ENCODE results near the gene RXRA.

The RXRA gene

GRCh38 chr9:134442486-134443173 is 116.4 kb downstream of the RXRA start:
- Histone ChIP-seq H3K4me3 (ENCODE audit: low read depth in 1 of 2, low read length in 2 of 2) (no peak overlapping the region), H3K4me1 (ENCODE audit: insufficient read depth, low read length) (peaks cover 6% of the 10 kb centered on the region), H3K9ac (ENCODE audit: low read depth, low read length) (no peak overlapping the region), H4K20me1 (ENCODE audit: insufficient read depth, low read length) (peaks cover 6% of the 10 kb centered on the region), H3K4me2 (ENCODE audit: insufficient read depth, low read length) (no peak overlapping the region), H3K27me3 (ENCODE audit: insufficient read depth, low read length, poor library complexity) (no peaks in the 10 kb centered on the region), H3K79me2 (ENCODE audit: insufficient read depth, low read length) (no peaks in the 10 kb centered on the region), H3K36me3 (ENCODE audit: insufficient read depth, low read length) (no peaks in the 10 kb centered on the region), H3K9me3 (ENCODE audit: insufficient read depth, low read length, severe bottlenecking) (no peaks in the 10 kb centered on the region), H2AFZ (ENCODE audit: low read depth, low read length) (no peak overlapping the region), H3K27ac (ENCODE audit: low read length) (no peak overlapping the region)
- no peak for TF ChIP-seq EZH2 (IDR thresholded peaks at IDR 0.05; ENCODE audit: borderline replicate concordance, low read depth, low read length, severe bottlenecking)
- TF ChIP-seq, protein P1, sequence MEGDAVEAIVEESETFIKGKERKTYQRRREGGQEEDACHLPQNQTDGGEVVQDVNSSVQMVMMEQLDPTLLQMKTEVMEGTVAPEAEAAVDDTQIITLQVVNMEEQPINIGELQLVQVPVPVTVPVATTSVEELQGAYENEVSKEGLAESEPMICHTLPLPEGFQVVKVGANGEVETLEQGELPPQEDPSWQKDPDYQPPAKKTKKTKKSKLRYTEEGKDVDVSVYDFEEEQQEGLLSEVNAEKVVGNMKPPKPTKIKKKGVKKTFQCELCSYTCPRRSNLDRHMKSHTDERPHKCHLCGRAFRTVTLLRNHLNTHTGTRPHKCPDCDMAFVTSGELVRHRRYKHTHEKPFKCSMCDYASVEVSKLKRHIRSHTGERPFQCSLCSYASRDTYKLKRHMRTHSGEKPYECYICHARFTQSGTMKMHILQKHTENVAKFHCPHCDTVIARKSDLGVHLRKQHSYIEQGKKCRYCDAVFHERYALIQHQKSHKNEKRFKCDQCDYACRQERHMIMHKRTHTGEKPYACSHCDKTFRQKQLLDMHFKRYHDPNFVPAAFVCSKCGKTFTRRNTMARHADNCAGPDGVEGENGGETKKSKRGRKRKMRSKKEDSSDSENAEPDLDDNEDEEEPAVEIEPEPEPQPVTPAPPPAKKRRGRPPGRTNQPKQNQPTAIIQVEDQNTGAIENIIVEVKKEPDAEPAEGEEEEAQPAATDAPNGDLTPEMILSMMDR (IDR thresholded peaks at IDR 0.05; ENCODE audit: borderline replicate concordance, extremely low read depth, low read length, poor library complexity, severe bottlenecking): no peak
- ATAC-seq (ENCODE audit: insufficient read depth, low read depth) (no peak), DNase-seq (no peak)

DNA sequence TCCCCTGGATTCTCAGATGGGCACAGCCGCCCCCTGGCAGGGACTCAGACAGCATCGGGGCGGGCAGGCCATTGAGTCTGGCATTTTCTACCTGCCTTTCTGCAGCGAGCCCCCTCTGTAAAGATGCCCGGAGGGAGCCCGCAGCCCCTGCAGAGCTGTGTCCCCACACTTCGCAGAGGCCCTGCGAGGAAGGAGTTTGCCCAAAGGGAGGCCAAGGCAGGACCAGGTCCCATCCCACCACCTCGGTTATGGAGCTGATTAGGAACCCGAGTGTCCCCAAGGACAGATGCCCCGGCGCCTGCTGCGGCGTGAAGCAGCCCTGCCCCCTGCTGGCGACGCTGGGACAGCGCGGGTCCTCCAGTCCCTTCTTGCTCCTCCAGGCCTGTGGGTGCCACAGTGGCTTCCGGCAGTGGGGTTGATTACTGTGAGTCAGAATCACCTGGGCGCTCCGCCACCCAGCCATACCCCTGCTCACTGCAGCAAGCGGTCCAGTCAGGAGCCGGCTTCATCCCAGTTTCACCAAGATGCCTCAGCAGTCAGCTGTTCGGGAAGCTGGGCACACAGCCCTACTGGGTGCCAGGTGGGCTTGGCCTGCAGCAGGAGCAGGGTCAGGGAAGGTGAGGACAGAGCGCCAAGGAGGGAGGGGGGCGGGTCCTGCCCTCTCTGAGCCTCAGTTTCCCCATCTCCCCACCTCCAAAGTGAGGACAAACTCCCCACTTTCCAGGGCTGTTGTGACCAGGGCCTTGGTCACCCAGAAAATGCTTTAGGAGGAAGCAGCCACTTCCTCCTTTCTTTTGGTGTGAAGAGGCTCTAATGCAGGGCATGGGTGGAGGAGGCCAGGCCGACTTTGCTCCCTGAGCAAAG is 117.2 kb downstream of the RXRA start:
- Histone ChIP-seq H3K9ac (ENCODE audit: low read depth, low read length) (no peak overlapping the region), H3K27ac (ENCODE audit: low read length) (no peak overlapping the region), H3K79me2 (ENCODE audit: insufficient read depth, low read length) (no peaks in the 10 kb centered on the region), H3K9me3 (ENCODE audit: insufficient read depth, low read length, severe bottlenecking) (no peaks in the 10 kb centered on the region), H3K27me3 (ENCODE audit: insufficient read depth, low read length, poor library complexity) (no peaks in the 10 kb centered on the region), H2AFZ (ENCODE audit: low read depth, low read length) (no peak overlapping the region), H4K20me1 (ENCODE audit: insufficient read depth, low read length) (peaks cover 6% of the 10 kb centered on the region), H3K4me1 (ENCODE audit: insufficient read depth, low read length) (peaks cover 6% of the 10 kb centered on the region), H3K36me3 (ENCODE audit: insufficient read depth, low read length) (no peaks in the 10 kb centered on the region), H3K4me2 (ENCODE audit: insufficient read depth, low read length) (no peak overlapping the region), H3K4me3 (ENCODE audit: low read depth in 1 of 2, low read length in 2 of 2) (no peak overlapping the region)
- peak; percentile 99 for ATAC-seq (ENCODE audit: insufficient read depth, low read depth)
- DNase-seq: peak; percentile 84
- TF ChIP-seq EZH2 (IDR thresholded peaks at IDR 0.05; ENCODE audit: borderline replicate concordance, low read depth, low read length, severe bottlenecking): no peak
- TF ChIP-seq, protein P1 (IDR thresholded peaks at IDR 0.05; ENCODE audit: borderline replicate concordance, extremely low read depth, low read length, poor library complexity, severe bottlenecking): peak; percentile 94

DNA sequence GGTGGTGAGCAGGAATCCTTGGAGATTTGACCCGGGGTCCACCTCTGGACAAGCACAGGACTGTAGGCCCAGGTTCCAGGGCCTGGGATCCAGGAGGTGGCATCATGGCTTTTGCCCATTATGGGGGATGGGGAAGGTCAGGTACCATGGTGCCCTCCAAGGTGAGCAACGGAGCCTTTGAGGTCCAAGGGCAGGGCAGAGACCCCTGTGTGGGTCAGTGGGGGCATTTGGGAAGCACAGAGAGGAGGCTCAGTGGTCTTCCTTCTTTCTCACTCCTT is 117.7 kb downstream of the RXRA start:
- no peak for DNase-seq
- ATAC-seq (ENCODE audit: insufficient read depth, low read depth): no peak
- no peak overlapping the region for H2AFZ ChIP-seq (ENCODE audit: low read depth, low read length)
- H3K9me3 ChIP-seq (ENCODE audit: insufficient read depth, low read length, severe bottlenecking): no peaks in the 10 kb centered on the region
- no peak overlapping the region for H3K4me3 ChIP-seq (ENCODE audit: low read depth in 1 of 2, low read length in 2 of 2)
- H4K20me1 ChIP-seq (ENCODE audit: insufficient read depth, low read length): peaks cover 6% of the 10 kb centered on the region
- H3K79me2 ChIP-seq (ENCODE audit: insufficient read depth, low read length): no peaks in the 10 kb centered on the region
- H3K4me2 ChIP-seq (ENCODE audit: insufficient read depth, low read length): no peak overlapping the region
- no peak for TF ChIP-seq EZH2 (IDR thresholded peaks at IDR 0.05; ENCODE audit: borderline replicate concordance, low read depth, low read length, severe bottlenecking)
- TF ChIP-seq, protein P1 (IDR thresholded peaks at IDR 0.05; ENCODE audit: borderline replicate concordance, extremely low read depth, low read length, poor library complexity, severe bottlenecking): no peak
- H3K4me1 ChIP-seq (ENCODE audit: insufficient read depth, low read length): peaks cover 6% of the 10 kb centered on the region
- no peak overlapping the region for H3K9ac ChIP-seq (ENCODE audit: low read depth, low read length)
- no peak overlapping the region for H3K27ac ChIP-seq (ENCODE audit: low read length)
- H3K27me3 ChIP-seq (ENCODE audit: insufficient read depth, low read length, poor library complexity): no peaks in the 10 kb centered on the region
- H3K36me3 ChIP-seq (ENCODE audit: insufficient read depth, low read length): no peaks in the 10 kb centered on the region
